Uterus (tissue), 2 donors: Measurements from ENCODE around the gene NRSN2.

Experiments used
- POLR2A ChIP-seq, 2 donors: fragments of 450-650 bp; IDR thresholded peaks; one replicate each; pipeline ENCODE4 v1.6.1; 2016; ENCODE audit warnings: antibody characterized with exemption in 2 of 2, mild to moderate bottlenecking in 1 of 2, moderate library complexity in 1 of 2
- TF ChIP-seq, protein P1 (sequence below), 4 experiments: fragments of 200-600 bp in 2 of 4; fragments of 450-650 bp in 2 of 4; sonication (generic) in 2 of 4; IDR thresholded peaks; one replicate each; pipeline ENCODE4 v1.5.1; 2016 to 2019; ENCODE audit warnings: antibody characterized with exemption in 4 of 4, mild to moderate bottlenecking in 2 of 4, moderate library complexity in 1 of 4

DNA sequence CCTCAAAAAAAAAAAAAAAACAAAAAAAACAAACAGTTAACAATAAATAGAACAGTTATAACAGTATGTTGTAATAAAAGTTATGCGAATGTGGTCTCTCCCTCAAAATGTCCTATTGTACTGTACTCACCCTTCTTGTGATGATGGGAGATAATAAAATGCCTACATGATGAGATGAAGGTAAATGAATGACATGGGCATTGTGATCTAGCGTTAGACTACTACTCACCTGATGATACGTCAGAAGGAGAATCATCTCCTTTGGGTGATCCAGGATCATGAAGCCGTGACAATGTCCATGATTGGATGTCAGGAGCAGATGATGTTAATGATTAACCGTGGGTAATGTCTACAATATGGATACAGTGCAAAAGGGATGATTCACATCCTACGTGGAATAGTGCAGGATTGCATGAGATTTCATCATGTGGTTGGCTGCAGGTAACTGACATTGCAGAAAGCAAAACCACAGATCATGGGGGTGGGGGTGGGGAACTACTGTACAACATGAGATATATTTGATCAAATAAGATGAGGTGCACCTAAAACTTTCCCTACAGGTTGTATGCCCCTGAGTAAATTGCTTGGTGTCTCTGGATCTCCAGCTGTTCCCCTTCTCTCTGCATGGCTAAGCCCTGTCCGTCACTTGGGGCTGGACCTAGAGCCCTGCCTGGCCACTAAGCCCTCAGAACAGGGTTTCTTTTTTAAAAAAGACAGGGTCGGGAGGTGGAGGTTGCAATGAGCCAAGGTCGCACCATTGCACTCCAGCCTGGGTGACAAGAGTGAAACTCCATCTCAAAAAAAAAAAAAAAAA, 55.0 kb downstream of the NRSN2 start:
- TF ChIP-seq, protein P1, sequence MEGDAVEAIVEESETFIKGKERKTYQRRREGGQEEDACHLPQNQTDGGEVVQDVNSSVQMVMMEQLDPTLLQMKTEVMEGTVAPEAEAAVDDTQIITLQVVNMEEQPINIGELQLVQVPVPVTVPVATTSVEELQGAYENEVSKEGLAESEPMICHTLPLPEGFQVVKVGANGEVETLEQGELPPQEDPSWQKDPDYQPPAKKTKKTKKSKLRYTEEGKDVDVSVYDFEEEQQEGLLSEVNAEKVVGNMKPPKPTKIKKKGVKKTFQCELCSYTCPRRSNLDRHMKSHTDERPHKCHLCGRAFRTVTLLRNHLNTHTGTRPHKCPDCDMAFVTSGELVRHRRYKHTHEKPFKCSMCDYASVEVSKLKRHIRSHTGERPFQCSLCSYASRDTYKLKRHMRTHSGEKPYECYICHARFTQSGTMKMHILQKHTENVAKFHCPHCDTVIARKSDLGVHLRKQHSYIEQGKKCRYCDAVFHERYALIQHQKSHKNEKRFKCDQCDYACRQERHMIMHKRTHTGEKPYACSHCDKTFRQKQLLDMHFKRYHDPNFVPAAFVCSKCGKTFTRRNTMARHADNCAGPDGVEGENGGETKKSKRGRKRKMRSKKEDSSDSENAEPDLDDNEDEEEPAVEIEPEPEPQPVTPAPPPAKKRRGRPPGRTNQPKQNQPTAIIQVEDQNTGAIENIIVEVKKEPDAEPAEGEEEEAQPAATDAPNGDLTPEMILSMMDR (IDR thresholded peaks at IDR 0.05), result no peak
- no peak for TF ChIP-seq POLR2A (IDR thresholded peaks at IDR 0.05)
